ENCODE data around the gene RXFP4. TPM values are rescaled to one million over a fixed set of nuclear protein-coding genes. Genes with fewer than 3 reads are reported as not detected.
A peak's percentile ranks its signal among the peaks of the same experiment; 100 is the strongest.

The RXFP4 gene
- total and polyA plus RNA-seq, 4 donors, result not detected

- Histone ChIP-seq H3K4me1 (ENCODE audit: control insufficient read depth in 4 of 4, insufficient read depth in 4 of 4, low read length in 3 of 4) (peaks cover 8 to 21% (median 16%) of the 10 kb centered on the region in 4 donors), H3K9me3 (ENCODE audit: control insufficient read depth in 4 of 4, low read length in 3 of 4) (no peaks in the 10 kb centered on the region), H3K36me3 (ENCODE audit: control insufficient read depth in 4 of 4, insufficient read depth in 3 of 4, low read depth in 1 of 4, low read length in 3 of 4) (no peaks in the 10 kb centered on the region), H3K9ac (ENCODE audit: low read depth in 1 of 2, low read length in 2 of 2) (no peak overlapping the region), H3K4me3 (ENCODE audit: low read depth in 1 of 3, low read length in 3 of 3) (no peak overlapping the region), H3K27me3 (ENCODE audit: control insufficient read depth in 4 of 4, insufficient read depth in 4 of 4, low read length in 3 of 4) (no peaks in the 10 kb centered on the region), H3K27ac (ENCODE audit: low read depth in 1 of 2, low read length in 2 of 2) (no peak overlapping the region)
- 41% methylated on average over 9 of the region's 9 CpGs for WGBS
- DNase-seq (ENCODE audit: low spot score), result peak; percentile 76
- TF ChIP-seq HNF4A (conservative IDR thresholded peaks at IDR 0.05) (no peak), SP1 (IDR thresholded peaks at IDR 0.05) (no peak), CTCF (IDR thresholded peaks at IDR 0.05; ENCODE audit: low read depth, low read length, missing input control) (peak; percentile 99), REST (IDR thresholded peaks at IDR 0.05) (no peak), RAD21 (IDR thresholded peaks at IDR 0.05) (peak; percentile 98 to 99), EGR1 (IDR thresholded peaks at IDR 0.05; ENCODE audit: low read depth in 2 of 2) (no peak), TAF1 (conservative IDR thresholded peaks at IDR 0.05) (no peak), HNF4G (IDR thresholded peaks at IDR 0.05) (no peak), ATF3 (IDR thresholded peaks at IDR 0.05) (no peak), MAX (IDR thresholded peaks at IDR 0.05) (no peak), ZBTB33 (IDR thresholded peaks at IDR 0.05) (no peak), NR2F2 (IDR thresholded peaks at IDR 0.05) (no peak), GABPA (IDR thresholded peaks at IDR 0.05 in 1 of 2, conservative IDR thresholded peaks at IDR 0.05 in 1 of 2) (no peak), YY1 (IDR thresholded peaks at IDR 0.05) (no peak), JUND (IDR thresholded peaks at IDR 0.05) (no peak)
These were observed 48.0 kb downstream of the RXFP4 start for GRCh38 chr1:155989242-155990004.

Data from liver (tissue), 9 donors.